H1 (cell line): ENCODE data around the gene IFT27. TPM values are rescaled to one million over a fixed set of nuclear protein-coding genes. Genes with fewer than 3 reads are reported as not detected.

Experiments used
- CTCF ChIA-PET: fragments of 300-600 bp; sonication (Branson Sonifier 250); formaldehyde crosslinking; loops from one replicate; lab custom pipeline; 2021; ENCODE audit not compliant: partially characterized antibody; lab: Charles Lee
- POLR2A ChIA-PET: fragments of 300-600 bp; sonication (Branson Sonifier 250); formaldehyde crosslinking; loops from one replicate; lab custom pipeline; 2021; ENCODE audit warnings: inconsistent platforms; ENCODE audit not compliant: partially characterized antibody; lab: Charles Lee
- DNase-seq, 2 experiments: peaks; one replicate each; pipeline versions ENCODE4 v3.0.0 to v3.0.0-alpha.2; 2010 to 2022; ENCODE audit warnings: low spot score in 2 of 2, low read depth in 1 of 2, mixed read lengths in 1 of 2
- FAIRE-seq: peaks from 2 replicates; lab custom pipeline; 2011; peaks lifted over from hg19 to GRCh38; lab: Jason Lieb, UNC
- H2AFZ ChIP-seq: 2 replicates; pipeline ENCODE4 v1.8.1; 2012; ENCODE audit warnings: low read length, inconsistent platforms
- H2AK5ac ChIP-seq: 2 replicates; pipeline ENCODE4 v1.6.1; 2013; ENCODE audit warnings: low read depth, low read length
- H2BK120ac ChIP-seq: replicated peaks from 2 replicates; pipeline ENCODE3; 2013; ENCODE audit warnings: low read depth, low read length, inconsistent platforms
- H2BK12ac ChIP-seq: 2 replicates; pipeline ENCODE4 v1.6.1; 2013; ENCODE audit warnings: low read depth, low read length
- H2BK15ac ChIP-seq: 2 replicates; pipeline ENCODE4 v1.6.1; 2013; ENCODE audit warnings: low read length
- H2BK20ac ChIP-seq: 2 replicates; pipeline ENCODE4 v1.6.1; 2013; ENCODE audit warnings: low read length
- H2BK5ac ChIP-seq: 2 replicates; pipeline ENCODE4 v1.6.1; 2013; ENCODE audit warnings: low read depth, low read length
- H3K14ac ChIP-seq: 2 replicates; pipeline ENCODE4 v1.6.1; 2013; ENCODE audit warnings: inconsistent platforms; ENCODE audit not compliant: insufficient read length
- H3K18ac ChIP-seq: 2 replicates; pipeline ENCODE4 v1.6.1; 2013; ENCODE audit warnings: low read length; ENCODE audit errors: extremely low read depth
- H3K23ac ChIP-seq: 2 replicates; pipeline ENCODE4 v1.6.1; 2013; ENCODE audit warnings: inconsistent platforms; ENCODE audit not compliant: insufficient read length
- H3K23me2 ChIP-seq: 2 replicates; pipeline ENCODE4 v1.6.1; 2013; ENCODE audit warnings: low read depth, low read length
- H3K27ac ChIP-seq: 2 replicates; pipeline ENCODE4 v1.6.1; 2011; ENCODE audit warnings: low read depth, low read length, inconsistent platforms
- H3K27me3 ChIP-seq, 4 experiments: replicated peaks in 1 of 4; 1 replicate in 1 of 4; 2 replicates in 3 of 4; pipeline versions ENCODE4 v1.6.1 to v1.8.1; 2011 to 2013; ENCODE audit warnings: low read length in 3 of 4, mild to moderate bottlenecking in 3 of 4, inconsistent platforms in 2 of 4, mixed read lengths in 2 of 4, moderate library complexity in 1 of 4; ENCODE audit not compliant: control insufficient read depth in 3 of 4, insufficient read depth in 3 of 4; ENCODE audit errors: extremely low read depth in 1 of 4
- H3K36me3 ChIP-seq, 4 experiments: 2 replicates each; pipeline versions ENCODE4 v1.6.1 to v1.8.1; 2011 to 2013; ENCODE audit warnings: mild to moderate bottlenecking in 4 of 4, low read length in 3 of 4, moderate library complexity in 2 of 4, control low read depth in 1 of 4, inconsistent platforms in 1 of 4; ENCODE audit not compliant: insufficient read depth in 4 of 4, control insufficient read depth in 2 of 4
- H3K4ac ChIP-seq: replicated peaks from 2 replicates; pipeline ENCODE3; 2013; ENCODE audit warnings: low read length, low read depth, mixed read lengths, inconsistent platforms; ENCODE audit not compliant: insufficient read length
- H3K4me1 ChIP-seq, 4 experiments: replicated peaks in 1 of 4; 1 replicate in 1 of 4; 2 replicates in 3 of 4; pipeline versions ENCODE4 v1.6.1 to v1.8.1; 2011 to 2013; ENCODE audit warnings: low read length in 3 of 4, inconsistent platforms in 2 of 4, mixed read lengths in 1 of 4; ENCODE audit not compliant: insufficient read depth in 4 of 4, control insufficient read depth in 3 of 4
- H3K4me2 ChIP-seq, 2 experiments: 2 replicates each; pipeline versions ENCODE4 v1.6.1 to v1.8.1; 2011 to 2013; ENCODE audit warnings: low read depth in 2 of 2, low read length in 2 of 2, control low read depth in 1 of 2, inconsistent platforms in 1 of 2, mild to moderate bottlenecking in 1 of 2; ENCODE audit not compliant: insufficient read depth in 1 of 2
- H3K4me3 ChIP-seq, 4 experiments: fragments of 200-600, 300-600 bp in 1 of 4; sonication (generic), shearing (Covaris generic), sonication (Bioruptor Twin) in 1 of 4; 2 replicates each; pipeline versions ENCODE4 v1.5.1 to v1.8.1; 2011 to 2016; ENCODE audit warnings: low read length in 4 of 4, low read depth in 3 of 4, control low read depth in 2 of 4, inconsistent platforms in 2 of 4, mild to moderate bottlenecking in 2 of 4, mixed read lengths in 1 of 4, moderate library complexity in 1 of 4; ENCODE audit not compliant: insufficient read depth in 2 of 4; ENCODE audit errors: extremely low read depth in 1 of 4
- H3K56ac ChIP-seq: replicated peaks from 2 replicates; pipeline ENCODE3; 2013; ENCODE audit warnings: low read depth, mild to moderate bottlenecking, mixed read lengths, low read length, inconsistent platforms; ENCODE audit not compliant: insufficient read length
- H3K79me1 ChIP-seq: 2 replicates; pipeline ENCODE4 v1.6.1; 2013; ENCODE audit warnings: low read depth, low read length, control low read depth
- H3K79me2 ChIP-seq, 2 experiments: 2 replicates each; pipeline versions ENCODE4 v1.6.1 to v1.8.1; 2012 to 2013; ENCODE audit warnings: low read length in 2 of 2, mild to moderate bottlenecking in 2 of 2, inconsistent platforms in 1 of 2; ENCODE audit not compliant: insufficient read depth in 2 of 2, control insufficient read depth in 1 of 2
- H3K9ac ChIP-seq, 4 experiments: replicated peaks in 1 of 4; 1 replicate in 1 of 4; 2 replicates in 3 of 4; pipeline versions ENCODE4 v1.6.1 to v1.8.1; 2011 to 2013; ENCODE audit warnings: low read depth in 3 of 4, low read length in 3 of 4, control low read depth in 2 of 4, mild to moderate bottlenecking in 2 of 4, moderate library complexity in 2 of 4, inconsistent platforms in 1 of 4; ENCODE audit errors: extremely low read depth in 1 of 4
- H3K9me3 ChIP-seq, 2 experiments: 2 replicates each; pipeline versions ENCODE4 v1.6.1 to v1.8.1; 2012 to 2013; ENCODE audit warnings: mild to moderate bottlenecking in 2 of 2, moderate library complexity in 2 of 2, control low read depth in 1 of 2, inconsistent platforms in 1 of 2, low read depth in 1 of 2, low read length in 1 of 2, mixed read lengths in 1 of 2; ENCODE audit not compliant: insufficient read depth in 2 of 2
- H4K20me1 ChIP-seq, 2 experiments: replicated peaks in 1 of 2; 2 replicates each; pipeline versions ENCODE3 to v1.8.1; 2011 to 2013; ENCODE audit warnings: inconsistent platforms in 2 of 2, low read length in 2 of 2, mild to moderate bottlenecking in 1 of 2; ENCODE audit not compliant: insufficient read depth in 2 of 2, control insufficient read depth in 1 of 2
- H4K5ac ChIP-seq: 2 replicates; pipeline ENCODE4 v1.6.1; 2013; ENCODE audit warnings: low read length, low read depth, mixed read lengths, inconsistent platforms; ENCODE audit not compliant: insufficient read length
- H4K8ac ChIP-seq: 2 replicates; pipeline ENCODE4 v1.8.0; 2013; ENCODE audit warnings: mild to moderate bottlenecking, moderate library complexity, low read length, inconsistent platforms; ENCODE audit not compliant: insufficient read depth; ENCODE audit errors: extremely low read depth
- H4K91ac ChIP-seq: replicated peaks from 2 replicates; pipeline ENCODE3; 2013; ENCODE audit warnings: low read length, mixed read lengths, inconsistent platforms; ENCODE audit not compliant: insufficient read length
- CBX8 ChIP-seq: fragments of 300-800, 300-1000 bp; sonication (generic); IDR thresholded peaks from 2 replicates; pipeline ENCODE4 v1.7.1; 2016; ENCODE audit warnings: low read depth, low read length, borderline replicate concordance
- CEBPB ChIP-seq: IDR thresholded peaks from 2 replicates; pipeline ENCODE4 v1.6.1; 2012; ENCODE audit warnings: low read depth, low read length
- CREB1 ChIP-seq: IDR thresholded peaks from 2 replicates; pipeline ENCODE4 v1.6.1; 2012; ENCODE audit warnings: inconsistent platforms
- KDM5A ChIP-seq: fragments of 200-600 bp; IDR thresholded peaks from 2 replicates; pipeline ENCODE4 v1.7.1; 2012; ENCODE audit warnings: mild to moderate bottlenecking, low read length, inconsistent platforms, mixed read lengths
- NANOG ChIP-seq: IDR thresholded peaks from 2 replicates; pipeline ENCODE4 v1.6.1; 2011; ENCODE audit warnings: low read length, low read depth, mild to moderate bottlenecking, inconsistent platforms; ENCODE audit not compliant: insufficient read depth, poor library complexity, severe bottlenecking
- NRF1 ChIP-seq: IDR thresholded peaks from 2 replicates; pipeline ENCODE4 v1.6.1; 2011; ENCODE audit warnings: mild to moderate bottlenecking, low read depth, low read length, improper control_type of control experiment
- PHF8 ChIP-seq: fragments of 200-600 bp; sonication (generic); conservative IDR thresholded peaks from 2 replicates; pipeline ENCODE4 v1.7.1; 2012; ENCODE audit warnings: low read depth, mild to moderate bottlenecking, inconsistent platforms, low read length, moderate library complexity
- POLR2A ChIP-seq, 2 experiments: IDR thresholded peaks; 1 replicate in 1 of 2; 2 replicates in 1 of 2; pipeline ENCODE4 v1.6.1; 2011; ENCODE audit warnings: low read depth in 2 of 2, low read length in 2 of 2, mild to moderate bottlenecking in 2 of 2; ENCODE audit errors: control extremely low read depth in 1 of 2
- RFX5 ChIP-seq: IDR thresholded peaks from 2 replicates; pipeline ENCODE4 v1.6.1; 2011; ENCODE audit warnings: low read depth, low read length, improper control_type of control experiment, borderline replicate concordance
- SIRT6 ChIP-seq: IDR thresholded peaks from one replicate; pipeline ENCODE4 v1.7.1; 2012; ENCODE audit warnings: low read length, inconsistent platforms
- SRF ChIP-seq: IDR thresholded peaks from 2 replicates; pipeline ENCODE4 v1.6.1; 2011; ENCODE audit warnings: mild to moderate bottlenecking, low read depth, low read length, moderate library complexity
- SUZ12 ChIP-seq: fragments of 200-600 bp; sonication (generic); IDR thresholded peaks from 2 replicates; pipeline ENCODE4 v1.6.1; 2012; ENCODE audit warnings: mild to moderate bottlenecking, inconsistent platforms, low read length, moderate library complexity, mixed read lengths
- TAF7 ChIP-seq: optimal IDR thresholded peaks from 2 replicates; pipeline ENCODE3; 2011; ENCODE audit warnings: low read depth, mild to moderate bottlenecking, inconsistent platforms, low read length, moderate library complexity, borderline replicate concordance
- YY1 ChIP-seq: IDR thresholded peaks from 2 replicates; pipeline ENCODE4 v1.6.1; 2011; ENCODE audit warnings: low read depth, mild to moderate bottlenecking, low read length
- WGBS, 2 experiments: shearing (Covaris generic) in 1 of 2; methylation state at CpG; one replicate each; pipeline versions ENCODE4 v1.1.6 to v1.1.7; 2013 to 2015; ENCODE audit warnings: low lambda C conversion rate in 2 of 2, mixed read lengths in 2 of 2, inconsistent platforms in 1 of 2, low coverage in 1 of 2, missing lambda C conversion rate in 1 of 2; ENCODE audit not compliant: insufficient replicate concordance in 2 of 2, insufficient coverage in 1 of 2, insufficient read length in 1 of 2; ENCODE audit errors: extremely low coverage in 1 of 2, missing lambda C conversion rate in 1 of 2; 5-methylcytosine and 5-hydroxymethylcytosine counted together
- polyA plus RNA-seq, 7 experiments: library from polyadenylated mRNA; depleted of rRNA in 3 of 7; stranded (reverse) in 5 of 7; unstranded in 2 of 7; fragments of >200 nt in 5 of 7; fragments of 200-250 nt in 2 of 7; gene quantifications; 1 replicate in 5 of 7; 2 replicates in 1 of 7; 4 replicates in 1 of 7; pipeline versions ENCODE4 v1.2.1 to v1.2.3, GENCODE V29; 2011 to 2013; ENCODE audit warnings: missing spikeins in 2 of 7, mixed read lengths in 2 of 7
- total RNA-seq: library from RNA; stranded (reverse); fragmentation: NEBNext Ultra II Directional; extraction: Animal tissue kit (Norgen Biotek cat#: 25700); gene quantifications from 2 replicates; pipeline ENCODE4 v1.2.1, GENCODE V29; 2021

IFT27 gene
- total and polyA plus RNA-seq, 2 of the 8 experiments (the other 6 are each of a cell fraction or from before 2014, with no cell fraction given), result 36.4 to 46.2 TPM

DNA sequence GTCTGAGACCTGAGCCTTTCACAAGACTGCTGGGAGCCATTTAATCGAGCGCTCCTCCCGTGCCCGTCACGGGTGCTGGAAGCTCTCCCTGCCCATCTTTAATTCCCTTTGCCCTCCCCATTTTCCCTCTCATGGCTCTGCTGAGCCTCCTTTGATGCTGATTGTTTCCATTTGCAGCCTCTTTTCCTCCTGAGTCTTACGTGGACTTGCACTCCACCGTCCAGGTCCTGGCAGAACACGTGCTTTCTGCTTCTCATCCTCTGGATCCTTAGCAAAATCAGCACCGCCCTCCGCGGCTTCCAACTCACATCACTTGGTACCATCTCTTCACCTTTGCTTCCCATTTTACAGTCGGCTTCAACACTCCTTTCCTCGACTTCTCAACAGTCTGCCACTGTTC lies 7.3 kb downstream of the IFT27 start:
- Histone ChIP-seq H2BK20ac (no peak overlapping the region), H2BK12ac (no peak overlapping the region), H2AFZ (no peak overlapping the region), H4K8ac (no peak overlapping the region), H3K4me2 (no peak overlapping the region), H4K5ac (no peak overlapping the region), H3K23me2 (no peaks in the 10 kb centered on the region), H3K4me3 (no peak overlapping the region), H3K4me1 (no peaks in the 10 kb centered on the region), H3K79me1 (no peaks in the 10 kb centered on the region; the same call in 1 of the 2 replicates), H2BK120ac (no peak overlapping the region), H3K56ac (no peak overlapping the region), H3K36me3 (peaks cover 0 to 8% (median 1%) of the 10 kb centered on the region in 4 experiments; a peak in 2 of 8 replicates), H4K20me1 (peaks cover 4 to 5% of the 10 kb centered on the region in 2 experiments), H2AK5ac (no peak overlapping the region), H3K27me3 (no peaks in the 10 kb centered on the region), H3K27ac (no peak overlapping the region), H4K91ac (no peak overlapping the region), H3K9ac (no peak overlapping the region), H2BK15ac (no peak overlapping the region), H3K23ac (no peak overlapping the region), H2BK5ac (no peak overlapping the region), H3K4ac (no peak overlapping the region), H3K18ac (no peak overlapping the region), H3K9me3 (no peaks in the 10 kb centered on the region), H3K79me2 (no peaks in the 10 kb centered on the region), H3K14ac (no peak overlapping the region)
- ChIA-PET POLR2A (no interaction called here), CTCF (interaction anchor here (1.2 to 4.6 kb wide), 4 partner anchors 8 to 252 kb away, joined by 3 to 39 read pairs (median 8); no protein-coding TSS in a partner anchor)
- DNase-seq (no peak), FAIRE-seq (no peak)
- 89% methylated on average over 13 of the region's 13 CpGs; no CpG with 5 or more reads in 1 of the 2 experiments for WGBS, 2 experiments
- no peak for TF ChIP-seq TAF7
- TF ChIP-seq YY1, result no peak
- TF ChIP-seq CEBPB, result no peak
- no peak for TF ChIP-seq KDM5A
- TF ChIP-seq RFX5, result no peak
- no peak for TF ChIP-seq NRF1
- no peak for TF ChIP-seq SUZ12
- TF ChIP-seq SRF, result no peak
- TF ChIP-seq NANOG, result no peak
- TF ChIP-seq SIRT6, result no peak
- no peak for TF ChIP-seq CREB1
- TF ChIP-seq PHF8, result no peak
- TF ChIP-seq POLR2A (IDR thresholded peaks at IDR 0.05; ENCODE audit: control extremely low read depth in 1 of 2, low read depth in 2 of 2, low read length in 2 of 2), result no peak
- TF ChIP-seq CBX8, result no peak
